ENCODE results near the gene SPTLC1.
"Not testable (repeated sequence)": the region's sequence is repeated elsewhere in the genome, so short reads cannot be mapped to it uniquely, and the experiment has no call there.

Gene SPTLC1

DNA sequence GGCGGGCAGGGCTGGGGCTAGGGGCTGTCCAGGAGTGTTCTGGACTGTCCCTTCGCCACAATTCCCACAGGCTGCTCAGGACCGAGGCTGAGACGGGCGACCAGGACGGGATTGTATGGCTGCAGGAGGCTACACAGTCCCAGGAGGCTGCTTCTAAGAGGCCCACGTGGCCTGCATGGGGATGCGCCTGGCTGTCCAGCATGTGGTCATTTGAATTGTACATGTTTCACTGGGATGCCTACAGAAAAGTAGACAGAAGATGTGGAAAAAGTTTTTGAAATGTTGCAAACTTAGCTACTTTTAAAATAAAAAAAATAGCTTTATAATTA is 32.6 kb upstream of the SPTLC1 start:
- DNase-seq = peak in 1 of 2 experiments; percentile 39
- TF ChIP-seq GATA1 (IDR thresholded peaks at IDR 0.05; ENCODE audit: low read depth, low read length) (no peak), POLR2A (IDR thresholded peaks at IDR 0.05; ENCODE audit: low read length) (no peak)

GRCh38 chr9:92147030-92147851 is 32.0 kb upstream of the SPTLC1 start:
- TF ChIP-seq GATA1 (IDR thresholded peaks at IDR 0.05; ENCODE audit: low read depth, low read length) (no peak), POLR2A (IDR thresholded peaks at IDR 0.05; ENCODE audit: low read length) (peak; percentile 57)
- DNase-seq = peak; percentile 30 to 74

- DNase-seq = peak in 1 of 2 experiments; percentile 45
- TF ChIP-seq GATA1 (IDR thresholded peaks at IDR 0.05; ENCODE audit: low read depth, low read length) (no peak), POLR2A (IDR thresholded peaks at IDR 0.05; ENCODE audit: low read length) (no peak)
Measured at GRCh38 chr9:92146610-92147009, 31.4 kb upstream of the SPTLC1 start.

DNA sequence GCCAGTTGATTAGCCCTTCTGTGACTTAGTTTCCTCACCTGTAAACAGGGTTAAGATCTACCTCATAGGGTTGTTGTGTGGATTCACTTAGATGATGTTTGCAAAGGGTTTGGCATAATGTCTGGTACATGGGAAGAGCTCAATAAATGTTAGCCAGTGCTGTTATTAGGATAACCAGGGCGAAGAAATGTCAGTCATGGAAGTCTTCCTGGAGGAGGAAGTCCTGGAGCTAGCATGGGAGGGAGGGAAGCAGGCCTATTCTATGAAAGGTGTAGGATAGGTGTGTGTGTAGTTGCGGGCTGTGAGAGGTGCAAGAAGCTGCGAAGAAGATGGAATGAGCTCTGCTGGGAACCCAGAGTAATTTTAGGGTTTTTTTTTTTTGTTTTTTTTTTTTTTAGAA is 30.6 kb upstream of the SPTLC1 start:
- not testable (repeated sequence) for DNase-seq

DNA sequence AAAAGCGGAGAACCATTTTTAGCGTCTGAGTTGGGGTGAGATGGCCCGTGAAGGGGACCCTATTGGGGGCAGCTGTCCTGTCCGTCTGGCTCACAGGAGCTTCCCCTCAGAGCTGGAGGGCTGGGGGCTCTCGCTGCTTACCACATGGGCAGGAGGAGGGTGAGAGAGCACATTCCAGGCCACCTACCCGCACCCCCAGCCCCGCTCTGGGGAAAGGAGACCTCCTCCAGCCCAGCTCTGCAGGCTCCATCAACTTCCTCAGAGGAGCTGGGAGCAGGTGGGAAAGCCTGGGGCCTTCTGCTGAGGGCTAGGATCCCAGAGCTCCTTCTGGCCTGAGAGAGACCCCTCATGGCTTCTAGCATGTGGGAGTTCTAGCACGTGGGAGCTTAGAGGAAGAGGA is 27.1 kb upstream of the SPTLC1 start:
- no peak for DNase-seq
- TF ChIP-seq GATA1 (IDR thresholded peaks at IDR 0.05; ENCODE audit: low read depth, low read length) (no peak), POLR2A (IDR thresholded peaks at IDR 0.05; ENCODE audit: low read length) (no peak)

- TF ChIP-seq POLR2A (IDR thresholded peaks at IDR 0.05; ENCODE audit: low read length) = no peak
- no peak for TF ChIP-seq GATA1 (IDR thresholded peaks at IDR 0.05; ENCODE audit: low read depth, low read length)
- peak in 1 of 2 experiments; percentile 17 for DNase-seq
Measured at GRCh38 chr9:92141144-92142129, 26.2 kb upstream of the SPTLC1 start.

- no peak for DNase-seq
- no peak for TF ChIP-seq GATA1 (IDR thresholded peaks at IDR 0.05; ENCODE audit: low read depth, low read length)
Measured at GRCh38 chr9:92140754-92141143, 25.5 kb upstream of the SPTLC1 start.

DNA sequence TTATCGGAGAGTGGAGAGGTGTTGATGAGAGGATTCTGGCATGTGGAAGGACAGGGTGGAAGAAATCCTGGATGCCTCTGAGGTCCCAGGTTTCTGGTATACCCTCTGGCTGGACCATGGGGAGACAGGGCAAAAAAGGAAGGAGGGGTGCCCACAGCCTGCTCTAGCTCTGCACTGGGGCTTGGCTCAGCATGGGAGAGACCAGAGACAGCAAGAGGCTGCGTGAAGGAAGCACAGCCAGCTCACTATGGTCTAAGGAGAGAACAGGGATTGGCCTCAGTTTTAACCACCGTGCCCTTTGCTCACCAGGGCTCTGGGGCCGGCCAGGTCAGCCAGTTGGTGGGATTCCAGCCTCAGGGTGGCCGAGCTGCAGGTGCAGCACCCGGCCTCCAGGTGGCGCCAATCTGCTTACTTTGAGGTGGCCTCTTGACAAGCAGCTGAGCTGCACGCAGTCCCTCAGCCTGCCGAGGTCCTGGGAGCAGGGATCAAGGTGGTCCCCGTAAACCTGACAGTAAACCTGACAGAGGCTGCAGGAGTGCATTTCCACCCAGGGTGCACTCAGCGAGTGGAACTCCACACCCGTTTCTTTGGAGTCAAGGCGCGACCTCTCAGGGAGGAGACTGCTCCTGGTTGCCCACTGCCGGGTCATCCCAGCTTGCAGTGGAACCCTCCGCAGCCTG is 25.0 kb upstream of the SPTLC1 start:
- TF ChIP-seq GATA1 (IDR thresholded peaks at IDR 0.05; ENCODE audit: low read depth, low read length) = no peak
- TF ChIP-seq POLR2A (IDR thresholded peaks at IDR 0.05; ENCODE audit: low read length) = no peak
- peak; percentile 68 to 81 for DNase-seq

GRCh38 chr9:92138960-92139540 is 23.8 kb upstream of the SPTLC1 start:
- not testable (repeated sequence) for DNase-seq

DNA sequence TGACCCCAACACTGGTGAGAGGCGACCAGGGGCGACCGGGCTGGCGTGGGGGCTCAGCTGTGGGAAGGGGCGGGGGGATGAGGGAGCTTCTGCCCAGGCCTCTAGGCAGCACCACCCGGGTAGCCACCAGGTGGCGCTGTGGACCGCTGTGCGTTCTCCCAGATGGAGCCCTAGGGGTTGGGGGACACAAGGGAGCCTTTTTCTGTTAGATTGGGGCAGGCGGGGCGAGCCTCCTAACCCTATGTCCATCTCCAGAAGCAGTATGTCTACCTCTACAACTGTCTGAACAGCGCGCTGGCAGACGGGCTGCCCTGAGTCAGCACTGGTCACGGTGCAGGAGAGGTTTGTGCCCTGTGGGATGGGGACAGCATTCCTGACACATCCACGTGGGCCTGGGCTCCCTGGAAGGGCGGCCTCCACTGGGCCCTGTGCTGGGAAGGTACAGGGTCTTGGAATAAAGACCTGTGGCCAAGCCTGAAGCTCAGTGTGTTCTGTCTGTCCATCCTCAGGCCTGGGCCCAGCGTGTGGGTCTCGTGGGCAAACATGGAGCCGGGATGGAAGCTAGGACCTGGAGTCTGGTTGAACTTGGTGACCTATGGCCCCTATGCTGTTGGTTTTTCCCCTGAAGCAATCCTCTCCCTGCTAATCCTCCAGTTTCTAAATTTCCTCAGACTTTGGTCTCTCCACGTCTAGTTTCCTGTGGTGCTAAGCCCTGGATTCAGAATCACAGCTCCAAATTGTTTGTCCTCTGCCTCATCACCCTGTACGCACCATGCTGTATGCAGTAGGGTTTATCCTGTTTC is 23.1 kb upstream of the SPTLC1 start:
- TF ChIP-seq GATA1 (IDR thresholded peaks at IDR 0.05; ENCODE audit: low read depth, low read length) = no peak
- TF ChIP-seq POLR2A (IDR thresholded peaks at IDR 0.05; ENCODE audit: low read length) = no peak
- DNase-seq = peak; percentile 62 to 81

DNA sequence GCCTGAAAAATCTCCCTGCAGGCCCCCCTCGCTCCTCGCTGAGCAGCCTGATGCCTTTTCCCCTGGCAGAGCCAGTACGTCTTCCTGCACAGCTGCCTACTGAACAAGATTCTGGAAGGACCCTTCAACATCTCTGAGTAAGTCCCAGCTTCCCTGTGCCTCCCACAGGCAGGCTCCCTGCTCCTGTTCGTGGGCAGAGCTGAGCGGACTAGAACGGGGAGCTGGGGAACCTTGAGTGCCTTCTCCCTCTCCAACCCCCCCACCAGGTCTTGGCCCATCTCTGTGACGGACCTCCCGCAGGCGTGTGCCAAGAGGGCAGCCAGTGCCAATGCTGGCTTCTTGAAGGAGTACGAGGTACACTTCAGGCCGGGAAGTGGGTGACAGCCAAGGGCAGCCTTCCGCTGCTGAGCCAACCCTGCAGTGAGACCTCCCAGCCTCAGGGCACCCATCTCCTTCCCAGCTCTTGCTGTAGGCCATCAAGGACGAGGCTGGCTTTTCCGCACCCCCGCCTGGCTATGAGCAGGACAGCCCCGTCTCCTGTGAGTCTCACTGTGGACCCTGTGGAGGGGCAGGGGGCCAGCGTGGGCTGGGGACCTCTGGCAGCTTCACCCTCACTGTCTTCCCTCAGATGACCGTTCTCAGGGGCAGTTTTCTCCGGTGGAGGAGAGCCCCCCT is 21.1 kb upstream of the SPTLC1 start:
- TF ChIP-seq POLR2A (IDR thresholded peaks at IDR 0.05; ENCODE audit: low read length) (no peak), GATA1 (IDR thresholded peaks at IDR 0.05; ENCODE audit: low read depth, low read length) (no peak)

GRCh38 chr9:92135576-92135975 is 20.4 kb upstream of the SPTLC1 start:
- no peak for DNase-seq
- TF ChIP-seq POLR2A (IDR thresholded peaks at IDR 0.05; ENCODE audit: low read length) = no peak
- no peak for TF ChIP-seq GATA1 (IDR thresholded peaks at IDR 0.05; ENCODE audit: low read depth, low read length)

More for the DNA sequence above, 21.1 kb upstream of the SPTLC1 start:
- DNase-seq = no peak

Measured in erythroblast (primary cell).